HG03442 (cell line): ENCODE measurements around the gene LCE2A.

Experiments
- ATAC-seq: cut with Tn5 transposase; IDR thresholded peaks from one replicate; pipeline ENCODE4 v1.9.1; 2021; ENCODE audit warnings: mild to moderate bottlenecking, moderate library complexity; ENCODE audit not compliant: unreplicated experiment

Gene LCE2A

DNA sequence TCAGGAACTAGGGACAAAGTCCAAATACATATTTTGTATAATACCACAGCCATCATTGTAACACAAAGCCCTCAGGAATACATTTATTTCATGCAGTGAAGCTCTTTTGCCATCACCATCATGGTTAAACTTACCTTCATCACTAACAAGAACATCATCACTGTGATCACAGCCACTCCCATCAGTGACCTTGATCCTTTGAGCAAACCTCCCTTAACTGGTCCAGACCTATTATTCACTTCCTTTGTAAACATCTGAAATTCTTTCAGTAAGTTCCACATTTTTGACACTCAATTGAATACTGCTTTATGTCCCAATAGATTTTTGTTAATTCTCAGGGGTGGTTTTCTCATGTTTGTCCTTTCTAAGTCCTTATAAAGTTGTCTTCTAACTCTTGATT, 43.5 kb downstream of the LCE2A start:
- ATAC-seq: no peak

DNA sequence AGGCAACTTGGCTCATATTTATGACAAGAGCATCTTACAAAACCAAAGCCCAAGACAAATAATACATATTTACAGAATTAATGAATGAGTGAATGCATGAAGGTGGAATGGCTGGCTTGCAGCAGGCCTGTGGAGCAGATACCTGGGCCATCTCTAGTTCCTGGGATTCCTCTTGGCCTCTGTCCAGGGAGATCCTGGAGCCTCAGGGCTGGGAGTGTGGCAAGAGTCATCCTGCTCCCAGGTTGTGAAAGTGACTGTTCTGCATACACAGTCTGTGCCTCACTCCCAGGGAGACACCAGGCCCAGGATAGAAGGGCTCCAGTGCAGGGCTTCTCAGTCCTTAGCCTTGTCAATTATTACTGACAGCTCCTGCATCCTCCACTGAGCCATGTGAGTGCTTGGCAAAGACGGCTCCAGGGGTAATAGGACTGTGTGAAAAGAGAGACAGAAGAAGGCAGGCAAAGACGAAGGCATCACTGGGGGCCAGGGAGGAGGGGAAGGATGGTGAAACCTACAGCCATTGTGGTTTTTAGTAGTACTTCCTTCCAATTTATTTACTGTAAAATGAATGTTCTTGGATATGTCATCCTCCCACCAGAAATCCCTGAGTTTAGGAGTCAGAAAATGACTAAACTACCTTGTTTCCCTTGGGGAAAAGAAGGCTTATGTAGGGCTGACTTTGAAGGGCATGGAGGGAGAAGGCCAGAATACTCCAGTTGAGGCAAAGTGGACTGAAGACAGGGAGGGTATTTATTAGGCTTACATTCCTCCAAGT, 45.4 kb downstream of the LCE2A start:
- ATAC-seq: no peak

DNA sequence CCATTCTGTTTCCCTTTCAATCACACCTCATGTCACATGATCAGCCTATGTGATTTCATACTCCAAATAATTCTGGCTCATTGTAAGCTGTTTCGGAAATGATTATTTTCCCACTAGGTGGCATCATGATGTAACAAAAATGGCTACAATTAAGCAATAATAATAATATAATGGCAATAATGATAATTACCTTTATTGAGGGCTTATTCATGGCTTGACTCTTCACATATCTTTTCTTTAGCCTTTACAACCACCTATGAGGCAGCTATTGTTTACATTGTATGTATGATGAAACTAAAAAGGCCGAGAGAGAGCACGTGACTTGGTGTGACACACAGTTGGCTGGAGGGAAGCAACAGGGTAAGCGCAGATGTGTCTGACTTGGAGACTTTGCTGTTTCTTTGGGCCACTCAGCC, 47.2 kb downstream of the LCE2A start:
- no peak for ATAC-seq

DNA sequence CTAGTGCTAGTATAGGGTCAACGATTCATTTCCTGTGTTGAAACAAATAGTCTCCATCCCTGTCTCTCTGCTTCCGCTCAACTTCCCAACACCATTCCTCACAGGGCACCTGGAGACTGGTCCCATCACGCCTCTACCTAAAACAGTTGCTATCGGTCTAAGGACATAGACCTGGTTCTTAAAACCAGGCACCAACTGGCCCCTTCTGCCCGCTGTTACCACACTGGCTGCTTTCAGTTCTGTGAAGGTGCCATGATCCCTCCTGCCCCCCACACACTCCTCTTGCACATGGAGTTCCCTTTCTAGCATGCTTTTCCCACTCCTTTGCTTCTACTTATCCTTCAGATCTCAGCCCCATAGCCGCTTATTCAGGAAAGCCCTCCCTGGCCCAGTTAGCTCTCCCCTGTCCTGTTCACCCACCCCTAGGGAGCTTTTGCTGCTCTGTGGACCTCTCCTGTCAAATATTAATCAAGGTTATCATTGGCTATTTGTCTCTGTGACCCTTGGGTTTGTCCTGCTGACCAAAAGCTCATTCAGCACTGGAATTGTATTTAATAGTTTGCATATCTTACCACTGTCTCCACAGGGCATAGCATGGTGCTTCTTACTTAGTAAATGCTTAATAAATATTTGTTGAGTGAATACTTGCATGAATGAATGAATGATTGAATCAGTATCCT, 47.8 kb downstream of the LCE2A start:
- no peak for ATAC-seq

DNA sequence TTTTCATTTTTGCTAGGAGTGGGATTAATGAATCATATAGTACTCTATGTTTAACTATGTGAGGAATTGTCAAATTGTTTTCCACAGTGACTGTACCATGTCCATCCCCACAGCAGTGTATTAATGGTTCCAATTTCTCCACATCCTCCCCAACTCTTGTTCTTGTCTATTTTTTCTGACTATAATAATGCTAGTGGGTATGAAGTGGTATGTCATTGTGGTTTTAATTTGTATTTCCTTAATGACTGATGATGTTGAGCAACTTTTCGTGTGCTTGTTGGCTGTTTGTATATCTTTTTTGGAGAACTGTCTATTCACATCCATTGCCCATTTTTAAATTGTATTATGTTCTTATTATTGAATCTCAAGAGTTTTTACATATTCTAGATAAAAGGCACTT, 49.7 kb downstream of the LCE2A start:
- ATAC-seq: no peak
